ENCODE measurements around the gene RBM15. TPM values are rescaled to one million over a fixed set of nuclear protein-coding genes. Genes with fewer than 3 reads are reported as not detected.

The RBM15 gene
- total and polyA plus RNA-seq, 2 of the 13 experiments (the other 11 are each of a cell fraction or from before 2014, with no cell fraction given) = 13.5 to 36.4 TPM

DNA sequence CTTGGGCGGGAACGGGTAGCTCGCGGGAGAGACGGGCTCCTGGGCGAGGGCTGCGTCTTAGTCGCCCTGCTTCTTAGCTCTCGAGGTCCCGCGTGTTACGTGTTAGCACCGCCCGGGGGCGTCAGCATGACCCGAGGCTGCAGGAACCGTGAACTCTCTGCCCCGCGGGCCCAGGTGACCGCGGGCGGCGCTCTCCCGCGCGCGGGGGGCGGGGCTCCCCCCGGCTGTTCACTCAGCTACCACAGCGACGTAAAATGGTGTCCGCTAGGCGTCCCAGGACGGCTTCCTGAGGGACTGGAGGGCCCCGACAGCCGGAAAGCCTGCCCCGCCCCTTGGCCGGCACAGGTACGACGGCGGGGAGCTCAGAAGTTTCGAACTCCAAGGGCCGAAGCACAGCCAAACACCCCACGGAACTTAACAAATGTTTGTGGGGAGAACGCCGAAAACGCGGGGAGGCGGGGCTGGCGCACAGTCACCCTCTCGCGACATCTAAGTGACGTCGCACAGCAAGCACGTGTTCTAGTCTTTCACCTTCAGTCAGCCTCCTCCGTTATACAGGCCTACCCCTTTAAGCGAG lies 780 bp upstream of the RBM15 start (continued):
- TF ChIP-seq RXRB (CRISPR knock-in tag; IDR thresholded peaks at IDR 0.05; ENCODE audit: borderline replicate concordance) = peak; percentile 34; the same call in 1 of the 2 replicates
- no peak for TF ChIP-seq ZNF138 (CRISPR knock-in tag; IDR thresholded peaks at IDR 0.05; ENCODE audit: low read depth)
- peak; percentile 53; the same call in 1 of the 2 replicates for TF ChIP-seq TBX3 (IDR thresholded peaks at IDR 0.05; ENCODE audit: borderline replicate concordance)
- TF ChIP-seq, protein P1, sequence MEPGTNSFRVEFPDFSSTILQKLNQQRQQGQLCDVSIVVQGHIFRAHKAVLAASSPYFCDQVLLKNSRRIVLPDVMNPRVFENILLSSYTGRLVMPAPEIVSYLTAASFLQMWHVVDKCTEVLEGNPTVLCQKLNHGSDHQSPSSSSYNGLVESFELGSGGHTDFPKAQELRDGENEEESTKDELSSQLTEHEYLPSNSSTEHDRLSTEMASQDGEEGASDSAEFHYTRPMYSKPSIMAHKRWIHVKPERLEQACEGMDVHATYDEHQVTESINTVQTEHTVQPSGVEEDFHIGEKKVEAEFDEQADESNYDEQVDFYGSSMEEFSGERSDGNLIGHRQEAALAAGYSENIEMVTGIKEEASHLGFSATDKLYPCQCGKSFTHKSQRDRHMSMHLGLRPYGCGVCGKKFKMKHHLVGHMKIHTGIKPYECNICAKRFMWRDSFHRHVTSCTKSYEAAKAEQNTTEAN (CRISPR knock-in tag; conservative IDR thresholded peaks at IDR 0.05) = peak; percentile 69
- peak; percentile 59 for TF ChIP-seq TMF1 (CRISPR knock-in tag; IDR thresholded peaks at IDR 0.05; ENCODE audit: low read depth)
- TF ChIP-seq, protein P2, sequence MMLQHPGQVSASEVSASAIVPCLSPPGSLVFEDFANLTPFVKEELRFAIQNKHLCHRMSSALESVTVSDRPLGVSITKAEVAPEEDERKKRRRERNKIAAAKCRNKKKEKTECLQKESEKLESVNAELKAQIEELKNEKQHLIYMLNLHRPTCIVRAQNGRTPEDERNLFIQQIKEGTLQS (CRISPR knock-in tag; IDR thresholded peaks at IDR 0.05) = 0 out of 2 replicates have a peak, but pooled peaks have one; percentile 46
- 0 out of 2 replicates have a peak, but pooled peaks have one; percentile 73 for TF ChIP-seq ZNF569 (CRISPR knock-in tag; IDR thresholded peaks at IDR 0.05; ENCODE audit: borderline replicate concordance)
- TF ChIP-seq, protein P3, sequence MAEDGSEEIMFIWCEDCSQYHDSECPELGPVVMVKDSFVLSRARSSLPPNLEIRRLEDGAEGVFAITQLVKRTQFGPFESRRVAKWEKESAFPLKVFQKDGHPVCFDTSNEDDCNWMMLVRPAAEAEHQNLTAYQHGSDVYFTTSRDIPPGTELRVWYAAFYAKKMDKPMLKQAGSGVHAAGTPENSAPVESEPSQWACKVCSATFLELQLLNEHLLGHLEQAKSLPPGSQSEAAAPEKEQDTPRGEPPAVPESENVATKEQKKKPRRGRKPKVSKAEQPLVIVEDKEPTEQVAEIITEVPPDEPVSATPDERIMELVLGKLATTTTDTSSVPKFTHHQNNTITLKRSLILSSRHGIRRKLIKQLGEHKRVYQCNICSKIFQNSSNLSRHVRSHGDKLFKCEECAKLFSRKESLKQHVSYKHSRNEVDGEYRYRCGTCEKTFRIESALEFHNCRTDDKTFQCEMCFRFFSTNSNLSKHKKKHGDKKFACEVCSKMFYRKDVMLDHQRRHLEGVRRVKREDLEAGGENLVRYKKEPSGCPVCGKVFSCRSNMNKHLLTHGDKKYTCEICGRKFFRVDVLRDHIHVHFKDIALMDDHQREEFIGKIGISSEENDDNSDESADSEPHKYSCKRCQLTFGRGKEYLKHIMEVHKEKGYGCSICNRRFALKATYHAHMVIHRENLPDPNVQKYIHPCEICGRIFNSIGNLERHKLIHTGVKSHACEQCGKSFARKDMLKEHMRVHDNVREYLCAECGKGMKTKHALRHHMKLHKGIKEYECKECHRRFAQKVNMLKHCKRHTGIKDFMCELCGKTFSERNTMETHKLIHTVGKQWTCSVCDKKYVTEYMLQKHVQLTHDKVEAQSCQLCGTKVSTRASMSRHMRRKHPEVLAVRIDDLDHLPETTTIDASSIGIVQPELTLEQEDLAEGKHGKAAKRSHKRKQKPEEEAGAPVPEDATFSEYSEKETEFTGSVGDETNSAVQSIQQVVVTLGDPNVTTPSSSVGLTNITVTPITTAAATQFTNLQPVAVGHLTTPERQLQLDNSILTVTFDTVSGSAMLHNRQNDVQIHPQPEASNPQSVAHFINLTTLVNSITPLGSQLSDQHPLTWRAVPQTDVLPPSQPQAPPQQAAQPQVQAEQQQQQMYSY (CRISPR knock-in tag; IDR thresholded peaks at IDR 0.05) = no peak
- peak; percentile 74; the same call in 1 of the 2 replicates for TF ChIP-seq ZNF205 (CRISPR knock-in tag; IDR thresholded peaks at IDR 0.05)
- TF ChIP-seq, protein P4, sequence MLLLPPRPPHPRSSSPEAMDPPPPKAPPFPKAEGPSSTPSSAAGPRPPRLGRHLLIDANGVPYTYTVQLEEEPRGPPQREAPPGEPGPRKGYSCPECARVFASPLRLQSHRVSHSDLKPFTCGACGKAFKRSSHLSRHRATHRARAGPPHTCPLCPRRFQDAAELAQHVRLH (CRISPR knock-in tag; IDR thresholded peaks at IDR 0.05; ENCODE audit: borderline replicate concordance, low read depth) = peak; percentile 80
- TF ChIP-seq, protein P5, sequence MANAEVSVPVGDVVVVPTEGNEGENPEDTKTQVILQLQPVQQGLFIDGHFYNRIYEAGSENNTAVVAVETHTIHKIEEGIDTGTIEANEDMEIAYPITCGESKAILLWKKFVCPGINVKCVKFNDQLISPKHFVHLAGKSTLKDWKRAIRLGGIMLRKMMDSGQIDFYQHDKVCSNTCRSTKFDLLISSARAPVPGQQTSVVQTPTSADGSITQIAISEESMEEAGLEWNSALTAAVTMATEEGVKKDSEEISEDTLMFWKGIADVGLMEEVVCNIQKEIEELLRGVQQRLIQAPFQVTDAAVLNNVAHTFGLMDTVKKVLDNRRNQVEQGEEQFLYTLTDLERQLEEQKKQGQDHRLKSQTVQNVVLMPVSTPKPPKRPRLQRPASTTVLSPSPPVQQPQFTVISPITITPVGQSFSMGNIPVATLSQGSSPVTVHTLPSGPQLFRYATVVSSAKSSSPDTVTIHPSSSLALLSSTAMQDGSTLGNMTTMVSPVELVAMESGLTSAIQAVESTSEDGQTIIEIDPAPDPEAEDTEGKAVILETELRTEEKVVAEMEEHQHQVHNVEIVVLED (CRISPR knock-in tag; IDR thresholded peaks at IDR 0.05; ENCODE audit: borderline replicate concordance) = peak; percentile 86
- TF ChIP-seq, protein P6, sequence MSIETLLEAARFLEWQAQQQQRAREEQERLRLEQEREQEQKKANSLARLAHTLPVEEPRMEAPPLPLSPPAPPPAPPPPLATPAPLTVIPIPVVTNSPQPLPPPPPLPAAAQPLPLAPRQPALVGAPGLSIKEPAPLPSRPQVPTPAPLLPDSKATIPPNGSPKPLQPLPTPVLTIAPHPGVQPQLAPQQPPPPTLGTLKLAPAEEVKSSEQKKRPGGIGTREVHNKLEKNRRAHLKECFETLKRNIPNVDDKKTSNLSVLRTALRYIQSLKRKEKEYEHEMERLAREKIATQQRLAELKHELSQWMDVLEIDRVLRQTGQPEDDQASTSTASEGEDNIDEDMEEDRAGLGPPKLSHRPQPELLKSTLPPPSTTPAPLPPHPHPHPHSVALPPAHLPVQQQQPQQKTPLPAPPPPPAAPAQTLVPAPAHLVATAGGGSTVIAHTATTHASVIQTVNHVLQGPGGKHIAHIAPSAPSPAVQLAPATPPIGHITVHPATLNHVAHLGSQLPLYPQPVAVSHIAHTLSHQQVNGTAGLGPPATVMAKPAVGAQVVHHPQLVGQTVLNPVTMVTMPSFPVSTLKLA (IDR thresholded peaks at IDR 0.05) = peak; percentile 66
- TF ChIP-seq, protein P7, sequence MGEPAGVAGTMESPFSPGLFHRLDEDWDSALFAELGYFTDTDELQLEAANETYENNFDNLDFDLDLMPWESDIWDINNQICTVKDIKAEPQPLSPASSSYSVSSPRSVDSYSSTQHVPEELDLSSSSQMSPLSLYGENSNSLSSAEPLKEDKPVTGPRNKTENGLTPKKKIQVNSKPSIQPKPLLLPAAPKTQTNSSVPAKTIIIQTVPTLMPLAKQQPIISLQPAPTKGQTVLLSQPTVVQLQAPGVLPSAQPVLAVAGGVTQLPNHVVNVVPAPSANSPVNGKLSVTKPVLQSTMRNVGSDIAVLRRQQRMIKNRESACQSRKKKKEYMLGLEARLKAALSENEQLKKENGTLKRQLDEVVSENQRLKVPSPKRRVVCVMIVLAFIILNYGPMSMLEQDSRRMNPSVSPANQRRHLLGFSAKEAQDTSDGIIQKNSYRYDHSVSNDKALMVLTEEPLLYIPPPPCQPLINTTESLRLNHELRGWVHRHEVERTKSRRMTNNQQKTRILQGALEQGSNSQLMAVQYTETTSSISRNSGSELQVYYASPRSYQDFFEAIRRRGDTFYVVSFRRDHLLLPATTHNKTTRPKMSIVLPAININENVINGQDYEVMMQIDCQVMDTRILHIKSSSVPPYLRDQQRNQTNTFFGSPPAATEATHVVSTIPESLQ (CRISPR knock-in tag; conservative IDR thresholded peaks at IDR 0.05) = no peak
- TF ChIP-seq, protein P8, sequence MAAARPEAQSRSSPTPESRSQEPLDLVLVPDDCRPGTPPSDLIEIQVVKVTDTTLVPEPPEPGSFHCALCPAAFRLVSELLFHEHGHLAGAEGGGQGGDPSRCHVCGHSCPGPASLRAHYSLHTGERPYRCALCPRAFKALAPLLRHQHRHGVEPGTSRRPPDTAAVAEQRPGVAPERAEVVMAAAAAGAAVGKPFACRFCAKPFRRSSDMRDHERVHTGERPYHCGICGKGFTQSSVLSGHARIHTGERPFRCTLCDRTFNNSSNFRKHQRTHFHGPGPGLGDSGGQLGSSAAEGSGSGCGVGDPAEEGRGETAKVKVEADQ (CRISPR knock-in tag; IDR thresholded peaks at IDR 0.05; ENCODE audit: borderline replicate concordance) = no peak; the same call in 1 of the 2 replicates

Data from HepG2 (cell line).